Fibroblast of skin of right quadriceps (primary cell): Measurements from ENCODE around the gene TMEM30B.

ENCODE experiments used
- DNase-seq: peaks from one replicate; pipeline ENCODE4 v3.0.0-alpha.2; 2013

The TMEM30B gene

DNA sequence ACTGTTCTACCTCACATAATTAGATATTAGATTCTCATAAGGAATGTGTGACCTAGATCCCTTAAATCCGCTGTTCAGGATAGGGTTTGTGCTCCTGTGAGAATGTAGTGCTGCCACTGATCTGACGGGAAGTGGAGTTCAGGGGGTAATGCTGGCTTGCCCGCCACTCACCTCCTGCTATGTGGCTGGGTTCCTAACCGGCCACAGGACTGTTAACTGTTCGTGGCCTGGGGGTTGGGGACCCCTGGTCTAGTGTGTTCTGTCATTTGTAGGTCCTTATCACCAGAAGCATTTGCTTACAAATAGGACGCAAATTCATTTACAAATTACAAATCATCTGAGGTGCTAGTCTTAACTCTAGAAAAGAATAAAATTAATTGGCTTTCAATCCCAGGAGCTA lies 16.4 kb upstream of the TMEM30B start:
- DNase-seq: no peak

- DNase-seq: peak; percentile 20
These were observed 15.8 kb upstream of the TMEM30B start for GRCh38 chr14:61296719-61297502.

GRCh38 chr14:61296151-61296550 lies 15.0 kb upstream of the TMEM30B start:
- DNase-seq: no peak

GRCh38 chr14:61290701-61291100 lies 9.6 kb upstream of the TMEM30B start:
- DNase-seq: no peak

DNA sequence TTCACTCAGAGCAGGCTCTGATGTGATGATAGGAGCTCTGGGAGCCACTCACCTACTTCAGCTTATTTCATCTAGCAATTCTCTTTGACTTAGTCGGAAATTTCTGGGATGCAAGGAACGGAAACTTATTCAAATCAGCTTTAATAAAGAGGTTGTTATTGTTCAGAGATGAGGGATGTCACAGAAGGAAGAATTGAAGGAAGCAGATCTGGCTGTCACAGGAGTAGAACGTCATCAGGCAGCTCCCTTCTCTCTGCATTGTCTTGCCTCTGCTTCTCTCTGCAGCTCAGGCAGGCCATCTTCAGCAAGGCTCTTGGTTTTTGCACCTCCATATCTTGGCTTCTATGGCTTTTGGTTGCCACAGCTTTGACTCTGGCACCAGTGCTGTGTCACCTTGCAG lies 7.6 kb upstream of the TMEM30B start:
- DNase-seq: no peak

GRCh38 chr14:61288228-61288627 lies 7.1 kb upstream of the TMEM30B start:
- no peak for DNase-seq

DNA sequence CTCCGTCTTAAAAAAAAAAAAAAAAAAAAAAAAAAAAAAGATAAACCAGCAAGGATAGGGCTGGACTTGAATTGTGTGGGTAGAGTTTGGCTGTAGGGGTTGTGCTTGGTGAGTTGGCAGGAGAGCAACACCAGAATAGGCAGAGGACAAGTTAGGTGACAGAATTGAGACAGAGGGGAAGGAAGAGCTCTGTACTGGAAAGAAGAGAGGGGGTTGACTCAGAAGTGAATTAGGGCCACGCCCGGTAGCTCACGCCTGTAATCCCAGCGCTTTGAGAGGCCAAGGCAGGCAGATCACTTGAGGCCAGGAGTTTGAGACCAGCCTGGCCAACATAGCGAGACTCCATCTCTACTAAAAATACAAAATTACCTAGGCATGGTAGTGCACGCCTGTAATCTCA lies 6.1 kb upstream of the TMEM30B start:
- no peak for DNase-seq

- DNase-seq: no peak
These were observed 4.2 kb upstream of the TMEM30B start for GRCh38 chr14:61285364-61285763.

- DNase-seq: no peak
These were observed 2.9 kb upstream of the TMEM30B start for GRCh38 chr14:61284001-61284400.

- DNase-seq: no peak
These were observed 1.6 kb upstream of the TMEM30B start for GRCh38 chr14:61282746-61283145.

GRCh38 chr14:61281948-61282275 lies 774 bp upstream of the TMEM30B start:
- DNase-seq: peak; percentile 34

- peak; percentile 57 for DNase-seq
These were observed 482 bp downstream of the TMEM30B start for GRCh38 chr14:61280526-61281185.

GRCh38 chr14:61280092-61280525 lies 1.0 kb downstream of the TMEM30B start:
- no peak for DNase-seq

GRCh38 chr14:61279082-61279481 lies 2.1 kb downstream of the TMEM30B start:
- DNase-seq: peak; percentile 15

GRCh38 chr14:61277784-61278183 lies 3.4 kb downstream of the TMEM30B start:
- DNase-seq: no peak

GRCh38 chr14:61277232-61277631 lies 3.9 kb downstream of the TMEM30B start:
- no peak for DNase-seq

GRCh38 chr14:61271552-61271951 lies 9.6 kb downstream of the TMEM30B start:
- DNase-seq: no peak

GRCh38 chr14:61270714-61271113 lies 10.4 kb downstream of the TMEM30B start:
- no peak for DNase-seq

GRCh38 chr14:61269321-61270083 lies 11.6 kb downstream of the TMEM30B start:
- DNase-seq: peak; percentile 74

- DNase-seq: peak; percentile 43
These were observed 12.3 kb downstream of the TMEM30B start for GRCh38 chr14:61268812-61269211.

GRCh38 chr14:61266891-61267740 lies 14.0 kb downstream of the TMEM30B start:
- DNase-seq: peak; percentile 55

DNA sequence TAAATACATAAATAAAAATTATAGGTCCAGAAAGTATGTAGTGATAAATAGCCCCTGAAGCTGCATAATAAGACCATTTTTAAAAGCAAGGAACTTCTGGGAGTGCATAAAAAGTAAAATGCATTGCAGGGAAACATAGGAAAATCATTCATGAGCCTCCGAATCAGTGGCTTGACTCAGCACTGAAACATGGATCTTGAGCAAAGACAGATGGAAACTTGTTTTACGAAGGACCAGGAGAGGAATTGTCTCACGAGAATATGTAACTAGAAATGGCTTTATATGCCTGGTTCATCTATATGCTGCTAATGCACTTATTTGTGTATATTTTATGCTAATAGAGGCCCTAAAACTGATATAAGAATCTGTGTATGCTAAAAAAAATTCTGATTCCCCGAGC lies 14.7 kb downstream of the TMEM30B start:
- peak; percentile 31 for DNase-seq

DNA sequence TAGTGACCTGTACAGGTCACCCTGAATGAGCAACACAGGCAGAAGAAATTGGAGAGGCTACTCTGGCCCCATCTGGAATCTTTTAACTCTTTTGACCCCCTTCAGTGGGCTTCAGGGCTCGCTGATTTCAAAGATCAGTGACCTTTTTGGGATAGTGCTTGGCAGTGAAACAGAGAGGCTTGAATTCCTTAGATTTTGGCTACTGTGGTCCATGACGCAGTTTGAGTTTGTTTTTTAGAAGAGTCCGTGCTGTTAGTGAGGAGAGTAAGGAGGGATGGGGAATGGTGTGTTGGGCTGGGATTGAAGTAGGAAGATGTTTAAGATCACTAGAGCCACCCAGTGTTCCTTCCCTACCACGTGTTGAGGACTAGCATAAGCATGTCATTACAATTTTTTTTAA lies 16.5 kb downstream of the TMEM30B start:
- DNase-seq: no peak
